Stimulated activated CD8-positive, alpha-beta memory T cell treated with anti-CD3 and anti-CD28 coated beads, Interleukin-2, amount 100 ng/mL, for 1 hour (primary cell): ENCODE results near the gene DPRX.
"Not testable (repeated sequence)": the region's sequence is repeated elsewhere in the genome, so short reads cannot be mapped to it uniquely, and the experiment has no call there.

Experiments
- DNase-seq, 2 donors: peaks; one replicate each; pipeline ENCODE4 v3.0.0-alpha.2; 2020; ENCODE audit warnings: low read depth in 2 of 2

DPRX gene

GRCh38 chr19:53646144-53646543, 14.3 kb downstream of the DPRX start:
- no peak for DNase-seq

DNA sequence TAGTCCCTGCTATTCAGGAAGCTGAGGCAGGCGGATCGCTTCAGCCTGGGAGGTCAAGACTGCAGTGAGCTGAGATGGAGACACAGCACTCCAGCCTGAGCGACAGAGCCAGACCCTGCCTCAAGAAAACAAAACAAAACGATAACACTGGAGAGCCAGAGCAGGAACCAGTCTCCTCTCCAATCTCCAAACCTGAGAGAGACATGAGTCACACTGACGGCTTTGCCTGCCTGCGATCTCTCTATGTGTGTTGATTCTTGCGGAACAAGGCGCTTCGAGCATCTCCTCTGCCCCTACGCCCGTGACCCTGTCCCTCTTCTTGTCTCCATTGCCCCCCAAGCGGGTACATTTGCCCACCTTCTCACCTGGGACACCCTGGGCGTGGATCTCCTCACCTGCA, 15.6 kb downstream of the DPRX start:
- DNase-seq, result no peak

- no peak for DNase-seq
These were observed 16.0 kb downstream of the DPRX start for GRCh38 chr19:53647792-53648191.

DNA sequence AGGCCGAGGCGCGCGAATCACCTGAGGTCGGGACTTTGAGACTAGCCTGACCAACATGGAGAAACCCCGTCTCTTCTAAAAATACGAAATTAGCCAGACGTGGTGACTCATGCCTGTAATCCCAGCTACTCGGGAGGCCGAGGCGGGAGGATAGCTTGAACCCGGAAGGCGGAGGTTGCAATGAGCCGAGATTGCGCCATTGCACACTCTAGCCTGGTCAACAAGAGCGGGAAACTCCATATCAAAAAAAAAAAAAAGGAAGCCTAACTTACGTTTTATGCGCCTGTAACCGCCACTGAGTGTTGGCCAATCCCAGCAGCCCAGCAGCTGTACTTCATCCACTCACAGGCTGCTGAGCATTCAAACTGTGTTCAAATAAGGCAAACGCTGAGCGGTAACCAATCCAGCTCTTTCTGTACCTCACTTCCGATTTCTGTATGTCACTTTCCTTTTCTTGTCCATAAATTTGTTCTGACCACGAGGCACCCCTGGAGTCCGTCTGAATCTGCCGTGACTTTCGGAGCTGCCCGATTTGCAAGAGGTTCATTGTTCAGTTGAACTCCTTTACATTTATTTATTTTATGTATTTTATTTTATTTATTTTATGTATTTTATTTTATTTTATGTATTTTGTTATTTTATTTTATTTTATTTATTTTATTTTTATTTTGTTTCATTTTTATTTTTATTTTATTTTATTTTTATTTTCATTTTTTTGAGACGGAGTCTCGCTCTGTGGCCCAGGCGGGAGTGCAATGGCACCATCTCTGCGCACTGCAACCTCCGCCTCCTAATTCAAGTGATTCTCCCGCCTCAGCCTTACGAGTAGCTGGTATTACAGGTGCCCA, 18.2 kb downstream of the DPRX start:
- DNase-seq, result no peak

- no peak for DNase-seq
These were observed 20.7 kb downstream of the DPRX start for GRCh38 chr19:53652476-53652875.

- DNase-seq, result no peak
These were observed 23.4 kb downstream of the DPRX start for GRCh38 chr19:53655042-53655665.

DNA sequence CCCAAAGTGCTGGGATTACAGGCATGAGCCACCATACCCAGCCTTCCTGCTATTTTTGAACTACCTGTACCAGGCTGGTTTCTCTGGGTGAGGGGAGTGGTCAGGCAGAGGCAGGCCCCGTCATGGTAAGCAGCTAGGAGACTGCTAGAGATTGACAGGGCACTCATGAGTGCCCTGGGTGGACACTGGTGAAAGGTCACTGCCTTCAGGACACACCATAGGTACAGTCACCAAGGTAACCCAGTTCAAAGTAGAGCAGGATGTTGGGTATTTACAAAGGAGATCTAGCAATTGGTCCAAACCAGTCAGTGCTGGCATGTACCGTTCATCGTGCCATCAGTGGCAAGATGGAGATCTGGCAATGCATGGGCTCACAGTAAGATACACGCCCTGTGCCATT, 25.5 kb downstream of the DPRX start:
- DNase-seq, result no peak

DNA sequence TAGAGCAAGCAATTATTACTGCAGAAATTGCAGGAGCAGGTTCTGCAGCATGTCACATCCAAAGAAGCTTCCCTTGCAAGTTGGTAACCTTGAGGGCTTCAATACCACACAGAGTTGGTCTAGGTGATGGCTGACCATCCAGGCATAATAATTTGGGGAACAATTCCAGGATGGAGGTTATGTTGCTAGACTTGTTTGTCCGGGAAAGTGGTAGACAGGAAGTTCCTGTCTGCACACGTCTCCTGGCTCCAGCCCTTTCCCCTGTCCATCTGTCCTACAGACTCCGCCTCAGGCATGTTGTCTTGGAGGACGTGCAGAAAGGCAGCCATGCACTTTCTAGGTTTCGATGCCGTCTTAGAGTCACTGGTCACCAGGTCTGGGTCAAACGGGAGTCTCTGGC, 26.0 kb downstream of the DPRX start:
- DNase-seq, result no peak

GRCh38 chr19:53659292-53659691, 27.5 kb downstream of the DPRX start:
- DNase-seq, result no peak

DNA sequence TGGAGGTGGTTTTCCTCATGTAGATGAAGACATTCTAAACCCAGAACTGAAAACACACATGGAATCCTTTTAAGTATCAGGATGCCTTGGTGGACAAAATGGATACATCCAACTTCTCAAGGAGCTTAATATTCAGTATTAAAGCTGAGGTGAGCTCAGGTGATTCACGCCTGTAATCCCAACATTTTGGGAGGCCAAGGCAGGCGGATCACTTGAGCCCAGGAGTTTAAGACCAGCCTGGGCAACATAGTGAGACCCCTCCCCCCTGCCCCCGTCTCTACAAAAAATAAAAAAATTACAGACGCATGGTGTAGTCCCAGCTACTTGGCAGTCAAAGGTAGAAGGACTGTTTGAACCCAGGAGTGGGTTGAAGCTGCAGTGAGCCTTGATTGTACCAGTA, 28.8 kb downstream of the DPRX start:
- no peak for DNase-seq

- DNase-seq, result no peak
These were observed 30.4 kb downstream of the DPRX start for GRCh38 chr19:53662209-53662608.

- no peak for DNase-seq
These were observed 32.4 kb downstream of the DPRX start for GRCh38 chr19:53664152-53664551.

DNA sequence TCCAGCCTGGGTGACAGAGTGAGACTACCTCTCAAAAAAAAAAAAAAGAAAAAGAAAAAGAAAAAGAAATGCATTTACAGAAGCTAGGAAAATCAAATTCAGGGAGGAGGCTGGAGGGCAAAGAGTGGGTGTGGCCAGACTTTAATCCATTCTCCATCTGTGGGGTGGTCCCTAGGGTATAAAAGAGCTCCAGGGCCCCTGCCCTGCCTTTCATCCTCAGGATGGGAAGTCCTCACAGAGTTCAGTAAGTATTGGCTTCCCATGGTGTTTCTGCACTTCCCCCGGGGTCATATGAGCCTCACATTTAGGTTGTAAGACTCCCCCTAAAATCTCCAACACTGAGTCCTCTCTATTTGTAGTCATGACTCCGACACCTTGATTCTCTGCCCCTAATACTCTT, 33.0 kb downstream of the DPRX start:
- no peak for DNase-seq

- not testable (repeated sequence) for DNase-seq
These were observed 34.5 kb downstream of the DPRX start for GRCh38 chr19:53666331-53666730.

DNA sequence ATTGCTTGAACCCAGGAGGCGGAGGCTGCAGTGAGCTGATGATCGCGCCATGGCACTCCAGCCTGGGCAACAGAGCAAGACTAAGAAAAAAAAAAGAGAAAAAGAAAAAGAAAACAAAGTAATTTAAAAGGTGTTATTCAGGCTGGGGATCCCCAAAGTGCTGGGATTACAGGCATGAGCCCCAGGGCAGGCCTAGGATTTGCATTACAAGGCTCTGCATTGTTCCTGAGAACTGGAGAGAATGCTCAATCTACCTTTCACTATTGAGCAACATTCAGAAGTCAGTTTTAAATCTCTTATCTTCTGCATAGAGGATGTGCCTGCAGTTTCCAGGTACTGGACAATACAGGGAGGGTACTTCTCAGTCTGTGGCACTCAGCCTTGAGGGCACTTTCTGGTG, 37.0 kb downstream of the DPRX start:
- not testable (repeated sequence) for DNase-seq

DNA sequence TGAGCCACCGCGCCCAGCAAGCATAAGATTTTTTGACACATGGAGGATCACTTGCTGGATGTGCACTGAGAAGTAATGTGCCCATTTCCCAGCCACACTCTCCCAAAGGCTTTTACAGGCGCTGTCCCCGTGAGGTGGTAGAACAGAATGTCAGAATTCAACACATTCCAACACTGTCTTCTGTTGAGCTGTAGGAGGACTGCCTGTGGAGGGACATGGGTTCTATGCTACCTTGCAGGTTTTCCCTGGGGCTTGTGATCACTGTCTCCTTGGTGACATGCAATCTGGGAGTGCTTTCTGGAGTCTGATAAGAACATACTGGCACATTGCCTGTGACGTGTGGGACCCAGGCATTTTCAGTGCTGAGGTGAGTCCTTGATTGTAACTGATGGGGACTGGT, 38.5 kb downstream of the DPRX start:
- DNase-seq, result no peak

- no peak for DNase-seq
These were observed 39.9 kb downstream of the DPRX start for GRCh38 chr19:53671663-53672062.
